GM06990 (cell line): ENCODE data around the gene DESI2.

Source experiments
- DNase-seq: peaks from one replicate; pipeline ENCODE4 v3.0.0-alpha.2; 2011; ENCODE audit not compliant: insufficient read length; ENCODE audit errors: extremely low read depth
- H3K27me3 ChIP-seq: replicated peaks from 2 replicates; pipeline ENCODE4 v1.6.0; 2011; ENCODE audit warnings: low read length; ENCODE audit not compliant: control insufficient read depth, insufficient read depth
- H3K36me3 ChIP-seq: 2 replicates; pipeline ENCODE4 v1.5.1; 2011; ENCODE audit warnings: low read length; ENCODE audit not compliant: control insufficient read depth, insufficient read depth
- H3K4me3 ChIP-seq: replicated peaks from 2 replicates; pipeline ENCODE4 v1.5.1; 2011; ENCODE audit warnings: low read depth, mild to moderate bottlenecking, control low read depth, low read length
- TF ChIP-seq, protein P1 (sequence below): IDR thresholded peaks from 2 replicates; pipeline ENCODE4 v1.5.1; 2011; ENCODE audit warnings: low read length, control low read depth, mild to moderate bottlenecking, inconsistent platforms; ENCODE audit not compliant: insufficient read depth, poor library complexity, severe bottlenecking

DESI2 gene

DNA sequence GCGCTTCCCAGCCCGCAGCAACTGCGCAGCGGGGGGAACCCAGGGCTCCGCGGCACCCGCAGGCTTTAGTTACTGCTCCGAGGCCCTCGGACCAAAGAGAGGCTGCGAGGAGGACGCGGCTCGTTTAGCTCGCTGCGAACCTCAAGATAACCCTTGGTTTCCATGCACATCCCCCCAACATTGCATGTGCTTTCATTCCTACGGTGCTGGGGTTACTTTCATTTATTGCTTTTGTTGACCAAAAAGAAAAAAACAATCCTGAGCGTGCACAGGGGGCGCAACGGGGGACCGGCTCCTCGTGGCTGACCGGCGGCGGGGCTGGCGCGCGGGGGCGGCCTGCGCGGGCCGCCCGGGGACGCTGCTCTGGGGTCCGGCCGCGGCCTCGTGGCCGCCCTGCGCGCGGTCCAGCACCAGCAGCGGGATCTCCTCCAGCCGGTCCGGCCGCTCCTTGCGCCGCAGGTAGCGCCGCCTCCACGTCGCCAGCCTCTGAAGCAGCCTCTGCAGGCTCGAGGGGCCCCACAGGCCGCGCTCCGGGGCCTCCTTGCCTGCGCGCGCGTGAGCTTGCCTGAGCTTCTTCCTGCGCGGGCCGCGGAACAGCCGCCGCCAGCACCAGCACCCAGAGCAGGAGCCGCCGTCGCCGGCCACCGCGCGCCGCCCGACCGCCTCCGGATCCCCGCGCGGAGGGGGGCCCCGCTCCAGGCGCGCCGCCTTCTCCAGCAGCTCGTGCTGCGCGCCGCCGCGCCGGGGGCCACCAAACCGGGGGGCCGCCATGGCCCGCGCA is 77.4 kb downstream of the DESI2 start:
- Histone ChIP-seq H3K36me3 (no peaks in the 10 kb centered on the region), H3K27me3 (no peaks in the 10 kb centered on the region; the same call in none of the 2 replicates), H3K4me3 (peak overlapping the region; percentile 50)
- TF ChIP-seq, protein P1, sequence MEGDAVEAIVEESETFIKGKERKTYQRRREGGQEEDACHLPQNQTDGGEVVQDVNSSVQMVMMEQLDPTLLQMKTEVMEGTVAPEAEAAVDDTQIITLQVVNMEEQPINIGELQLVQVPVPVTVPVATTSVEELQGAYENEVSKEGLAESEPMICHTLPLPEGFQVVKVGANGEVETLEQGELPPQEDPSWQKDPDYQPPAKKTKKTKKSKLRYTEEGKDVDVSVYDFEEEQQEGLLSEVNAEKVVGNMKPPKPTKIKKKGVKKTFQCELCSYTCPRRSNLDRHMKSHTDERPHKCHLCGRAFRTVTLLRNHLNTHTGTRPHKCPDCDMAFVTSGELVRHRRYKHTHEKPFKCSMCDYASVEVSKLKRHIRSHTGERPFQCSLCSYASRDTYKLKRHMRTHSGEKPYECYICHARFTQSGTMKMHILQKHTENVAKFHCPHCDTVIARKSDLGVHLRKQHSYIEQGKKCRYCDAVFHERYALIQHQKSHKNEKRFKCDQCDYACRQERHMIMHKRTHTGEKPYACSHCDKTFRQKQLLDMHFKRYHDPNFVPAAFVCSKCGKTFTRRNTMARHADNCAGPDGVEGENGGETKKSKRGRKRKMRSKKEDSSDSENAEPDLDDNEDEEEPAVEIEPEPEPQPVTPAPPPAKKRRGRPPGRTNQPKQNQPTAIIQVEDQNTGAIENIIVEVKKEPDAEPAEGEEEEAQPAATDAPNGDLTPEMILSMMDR: no peak
- peak; percentile 44 for DNase-seq

DNA sequence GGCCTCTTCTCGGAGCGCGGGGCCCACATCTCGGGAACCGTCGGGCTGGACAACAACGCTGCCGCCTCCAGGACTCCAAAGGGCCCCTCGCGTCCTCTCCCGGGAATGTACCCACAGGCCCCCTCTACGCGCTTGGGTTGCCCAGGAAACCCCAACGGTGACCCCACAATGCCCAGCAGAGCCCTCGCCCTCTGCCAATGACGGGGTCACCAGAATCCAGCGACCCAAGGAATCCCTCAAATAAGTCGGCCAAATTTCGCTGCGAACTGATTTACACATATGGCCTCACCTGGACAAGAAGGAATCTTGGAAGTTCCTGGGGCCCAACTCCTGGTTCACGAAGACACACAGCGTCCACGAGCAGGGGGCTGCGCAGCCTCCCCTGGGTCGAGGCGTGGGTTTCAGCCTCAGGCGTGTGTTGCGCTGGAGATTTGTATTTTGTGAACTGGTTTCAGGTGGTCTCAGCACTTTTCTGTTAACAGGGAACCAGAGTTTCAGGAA is 78.1 kb downstream of the DESI2 start:
- DNase-seq: no peak
- TF ChIP-seq, protein P1: no peak
- Histone ChIP-seq H3K27me3 (no peaks in the 10 kb centered on the region; the same call in none of the 2 replicates), H3K4me3 (no peak overlapping the region; the same call in 1 of the 2 replicates), H3K36me3 (no peaks in the 10 kb centered on the region)

DNA sequence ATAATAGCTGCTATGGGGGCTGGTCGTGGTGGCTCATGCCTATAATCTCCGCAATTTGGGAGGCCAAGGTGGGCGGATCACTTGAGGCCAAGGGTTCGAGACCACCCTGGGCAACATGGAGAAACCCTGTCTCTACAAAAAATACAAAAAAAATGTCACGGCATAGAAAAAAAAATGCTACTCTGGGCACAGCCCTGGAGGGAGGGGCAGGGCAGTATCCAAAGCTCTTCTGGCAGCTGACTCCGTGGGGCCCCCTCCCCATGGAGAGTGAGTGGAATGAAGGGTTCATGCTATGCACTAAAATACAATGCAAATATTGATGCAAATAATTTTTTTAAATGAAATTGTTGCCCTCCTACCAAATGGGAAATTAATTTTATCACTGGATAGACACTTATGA is 78.7 kb downstream of the DESI2 start:
- DNase-seq: no peak
- Histone ChIP-seq H3K27me3 (no peaks in the 10 kb centered on the region; the same call in none of the 2 replicates), H3K36me3 (no peaks in the 10 kb centered on the region), H3K4me3 (no peak overlapping the region)
- TF ChIP-seq, protein P1: no peak

DNA sequence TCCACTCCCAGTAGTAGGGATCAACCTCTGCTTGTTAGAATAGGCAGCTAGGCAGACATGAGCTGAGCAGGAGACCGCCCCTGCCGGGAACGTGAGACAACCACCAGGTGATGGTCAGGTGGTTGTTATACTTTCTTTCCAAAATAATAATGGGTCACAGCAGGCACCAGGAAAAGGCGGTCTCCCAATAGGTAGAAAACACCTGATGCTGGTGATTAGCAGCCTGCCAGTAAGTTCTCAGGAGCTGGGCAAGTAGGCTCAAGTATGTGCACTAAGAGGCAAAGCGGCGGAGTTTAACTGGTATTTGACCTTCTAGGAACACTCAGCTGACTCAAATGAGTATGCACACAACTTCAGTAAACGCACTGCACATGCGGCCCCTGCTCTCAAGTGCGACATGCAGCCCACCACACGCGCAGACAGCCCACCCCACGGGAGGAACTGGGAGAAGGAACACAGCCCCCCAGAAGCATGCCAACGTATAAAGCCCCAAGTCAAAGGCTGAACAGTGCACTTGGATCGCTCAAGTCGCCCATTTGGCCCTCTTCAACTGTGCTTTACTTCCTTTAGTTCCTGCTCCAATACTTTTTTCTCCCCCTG is 80.0 kb downstream of the DESI2 start:
- TF ChIP-seq, protein P1: no peak
- no peaks in the 10 kb centered on the region for H3K36me3 ChIP-seq
- no peak for DNase-seq
- H3K4me3 ChIP-seq: no peak overlapping the region
- H3K27me3 ChIP-seq: no peaks in the 10 kb centered on the region; the same call in none of the 2 replicates

DNA sequence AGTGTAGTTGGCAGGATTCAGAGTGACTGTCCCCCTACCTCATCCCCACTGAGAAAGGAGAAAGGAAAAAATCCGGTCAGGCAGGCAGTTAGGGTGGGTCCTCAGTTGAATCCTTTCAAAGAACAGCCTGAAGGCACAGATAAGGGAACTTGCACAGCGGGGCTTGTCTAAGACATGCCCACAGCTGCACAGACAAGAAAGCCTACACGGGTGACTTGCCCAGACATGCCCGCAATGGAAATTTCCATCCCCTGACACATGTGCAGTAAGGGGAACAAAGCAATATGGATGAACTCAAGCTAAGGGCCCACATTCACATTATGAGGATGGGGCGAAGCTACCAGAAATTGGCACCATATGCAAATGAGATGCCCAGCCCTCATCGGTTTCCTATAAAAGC is 82.5 kb downstream of the DESI2 start:
- H3K4me3 ChIP-seq: no peak overlapping the region
- no peaks in the 10 kb centered on the region for H3K36me3 ChIP-seq
- DNase-seq: no peak
- TF ChIP-seq, protein P1: no peak
- H3K27me3 ChIP-seq: no peaks in the 10 kb centered on the region; the same call in none of the 2 replicates
